ENCODE results near the gene PDGFRB. TPM values are rescaled to one million over a fixed set of nuclear protein-coding genes. Genes with fewer than 3 reads are reported as not detected.
A peak's percentile ranks its signal among the peaks of the same experiment; 100 is the strongest.

PDGFRB gene
- 1.8 TPM for total RNA-seq (2021; ENCODE audit: unreplicated experiment)
- polyA plus RNA-seq (2012; ENCODE audit: insufficient read length): 0.35 TPM
- percentile 13 among the genes with signal in this experiment for Bru-seq, nascent RNA
- percentile 17 among the genes with signal in this experiment for BruChase-seq, experiment 1, labeled RNA remaining after a 2-hour chase
- BruChase-seq, experiment 2, labeled RNA remaining after a 6-hour chase: percentile 18 among the genes with signal in this experiment
- long read RNA-seq, partial matches to known transcripts: 1 of 1 reads
- long read RNA-seq, other reads (novel, unspliced or antisense): 0 of 1 reads

GRCh38 chr5:150155258-150156026 is at the start of gene PDGFRB:
PDGFRB (minus strand) TSS chr5:150155845; CDS start chr5:150137047, 18,798 bp downstream.
- intact Hi-C loops (cut with micrococcal nuclease; ENCODE audit: unreplicated experiment): no loop called here
- POLR2A ChIA-PET: interaction anchor here (0.6 kb wide), 1 partner anchor 164 kb away, joined by 4 read pairs; no protein-coding TSS in a partner anchor

More at GRCh38 chr5:150155258-150156026, at the start of gene PDGFRB:
- in situ Hi-C loops (cut with HindIII; ENCODE audit: low pct_unique_long_range_greater_than_20kb, low sequenced_read_pairs): no loop called here
- Histone ChIP-seq H3K36me3 (ENCODE audit: control insufficient read depth, insufficient read depth, low read length) (no peaks in the 10 kb centered on the region), H3K4me1 (ENCODE audit: control insufficient read depth, insufficient read depth, low read length) (peaks cover 8% of the 10 kb centered on the region), H3K9me3 (ENCODE audit: control insufficient read depth, insufficient read depth, low read depth, low read length) (no peaks in the 10 kb centered on the region), H3K27me3 (ENCODE audit: control insufficient read depth, insufficient read depth, low read length) (no peaks in the 10 kb centered on the region), H3K4me3 (ENCODE audit: low read depth in 2 of 2, low read length in 2 of 2) (peak within 1 kb of the TSS; percentile 37 to 42), H3K27ac (ENCODE audit: low read length) (no peak within 1 kb of the TSS)
- DNase-seq (ENCODE audit: low read depth, low spot score) (no peak), ATAC-seq (peak; percentile 71)
- no peak for TF ChIP-seq CTCF (IDR thresholded peaks at IDR 0.05)
- no peak for TF ChIP-seq SIN3A (IDR thresholded peaks at IDR 0.05; ENCODE audit: borderline replicate concordance, insufficient read depth, low read depth, low read length)
- TF ChIP-seq TCF7L2 (IDR thresholded peaks at IDR 0.05; ENCODE audit: low read depth, low read length): no peak
- TF ChIP-seq REST (IDR thresholded peaks at IDR 0.05; ENCODE audit: insufficient read depth in 1 of 2, low read depth in 2 of 2, low read length in 1 of 2): no peak
- TF ChIP-seq POLR2AphosphoS5 (IDR thresholded peaks at IDR 0.05; ENCODE audit: low read depth, low read length): no peak
- CTCF ChIA-PET: interaction anchor here (0.6 kb wide), 1 partner anchor 232 kb away, joined by 5 read pairs; no protein-coding TSS in a partner anchor
- no TSS peak for BruUV-seq (replicated peaks)
